ENCODE results near the gene GPATCH4.

Gene GPATCH4

GRCh38 chr1:156571919-156572662 is 29.2 kb downstream of the GPATCH4 start, which contains the start of gene IQGAP3:
Gene IQGAP3 (minus strand): TSS chr1:156572565. CDS start chr1:156572529, 36 bp downstream.
- DNase-seq = peak; percentile 40

- DNase-seq = no peak
These were observed 29.9 kb downstream of the GPATCH4 start for GRCh38 chr1:156571261-156571852.

GRCh38 chr1:156566436-156566835 is 34.8 kb downstream of the GPATCH4 start:
- no peak for DNase-seq

- DNase-seq = no peak
These were observed 35.8 kb downstream of the GPATCH4 start for GRCh38 chr1:156565519-156565918.

GRCh38 chr1:156560585-156561163 is 40.6 kb downstream of the GPATCH4 start:
- no peak for DNase-seq

GRCh38 chr1:156559797-156560385 is 41.4 kb downstream of the GPATCH4 start:
- DNase-seq = no peak

- DNase-seq = no peak
These were observed 42.0 kb downstream of the GPATCH4 start for GRCh38 chr1:156559086-156559796.

- DNase-seq = no peak
These were observed 44.9 kb downstream of the GPATCH4 start for GRCh38 chr1:156556354-156556753.

GRCh38 chr1:156555715-156556114 is 45.6 kb downstream of the GPATCH4 start:
- DNase-seq = no peak

- no peak for DNase-seq
These were observed 46.3 kb downstream of the GPATCH4 start for GRCh38 chr1:156554971-156555370.

GRCh38 chr1:156553860-156554485 is 47.3 kb downstream of the GPATCH4 start:
- no peak for DNase-seq

GRCh38 chr1:156552937-156553336 is 48.3 kb downstream of the GPATCH4 start:
- peak; percentile 84 for DNase-seq

GRCh38 chr1:156552518-156552917 is 48.8 kb downstream of the GPATCH4 start:
- no peak for DNase-seq

- no peak for DNase-seq
These were observed 49.4 kb downstream of the GPATCH4 start for GRCh38 chr1:156551869-156552268.

- no peak for DNase-seq
These were observed 50.1 kb downstream of the GPATCH4 start for GRCh38 chr1:156551066-156551643.

- no peak for DNase-seq
These were observed 50.9 kb downstream of the GPATCH4 start for GRCh38 chr1:156550346-156550745.

- DNase-seq = no peak
These were observed 51.4 kb downstream of the GPATCH4 start for GRCh38 chr1:156549831-156550230.

GRCh38 chr1:156549390-156549789 is 51.9 kb downstream of the GPATCH4 start:
- DNase-seq = no peak

- DNase-seq = no peak
These were observed 53.3 kb downstream of the GPATCH4 start for GRCh38 chr1:156547982-156548381.

- no peak for DNase-seq
These were observed 53.8 kb downstream of the GPATCH4 start for GRCh38 chr1:156547434-156547833.

- DNase-seq = no peak
These were observed 55.0 kb downstream of the GPATCH4 start for GRCh38 chr1:156546267-156546666.

GRCh38 chr1:156544592-156545102 is 56.6 kb downstream of the GPATCH4 start:
- no peak for DNase-seq

Measured in GF-D8 (cell line).